Spleen (tissue), 7 donors: ENCODE measurements around the gene HEMK1.

Source experiments
- CTCF ChIP-seq, 11 experiments: fragments of 200-600 bp in 7 of 11; fragments of 450-650 bp in 4 of 11; sonication (generic) in 4 of 11; IDR thresholded peaks in 8 of 11; conservative IDR thresholded peaks in 3 of 11; 1 replicate in 7 of 11; 2 replicates in 4 of 11; pipeline versions ENCODE4 v1.4.0 to v1.8.0; 2016 to 2021; ENCODE audit warnings: antibody characterized with exemption in 11 of 11, inconsistent platforms in 4 of 11, mild to moderate bottlenecking in 1 of 11
- POLR2A ChIP-seq, 3 donors: fragments of 450-650 bp; IDR thresholded peaks; one replicate each; pipeline ENCODE4 v1.5.1; 2017; ENCODE audit warnings: antibody characterized with exemption in 3 of 3, mild to moderate bottlenecking in 1 of 3
- POLR2AphosphoS5 ChIP-seq, 3 donors: sonication (generic); formaldehyde crosslinking; IDR thresholded peaks; one replicate each; pipeline ENCODE4 v1.5.1; 2017; ENCODE audit warnings: antibody characterized with exemption in 3 of 3
- donor health status: DM: no; HTN: no; CAD: no; lungs with moderate emphysema.
- donor health status: DM: no; HTN: no; CAD: no.
- donor health status: DM: no; HTN: no; CAD: no.

GRCh38 chr3:50545781-50546180, 23.5 kb upstream of the HEMK1 start:
- TF ChIP-seq CTCF (IDR thresholded peaks at IDR 0.05 in 8 of 11, conservative IDR thresholded peaks at IDR 0.05 in 3 of 11) (no peak), POLR2A (IDR thresholded peaks at IDR 0.05) (no peak), POLR2AphosphoS5 (IDR thresholded peaks at IDR 0.05) (no peak)
